Measurements from ENCODE around the gene GLMP. TPM values are rescaled to one million over a fixed set of nuclear protein-coding genes. Genes with fewer than 3 reads are reported as not detected.
A peak's percentile ranks its signal among the peaks of the same experiment; 100 is the strongest.

Gene GLMP
- total RNA-seq, 3 donors from 2014 or later = 33.0 to 50.1 (median 35.3) TPM

DNA sequence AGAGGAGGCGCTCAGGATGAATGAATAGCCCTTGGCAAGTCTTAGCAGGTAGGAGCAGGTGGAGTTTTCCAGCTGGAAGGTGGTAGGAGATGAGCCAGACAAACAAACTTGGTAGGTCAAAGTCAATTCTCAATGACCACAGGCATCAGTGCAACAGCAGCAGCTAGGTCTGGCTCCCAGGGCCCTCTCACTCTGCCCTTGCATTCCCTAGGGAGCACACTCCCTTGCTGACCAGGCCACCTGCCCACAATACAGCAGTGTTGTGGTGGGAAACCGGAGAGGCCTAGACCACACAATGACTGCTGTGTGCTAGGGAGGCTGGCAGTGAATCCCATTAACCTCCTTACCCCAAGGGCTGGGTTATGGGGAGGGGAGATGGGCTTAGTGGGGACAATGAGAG is 34.6 kb downstream of the GLMP start:
- peaks cover 31% of the 10 kb centered on the region for H3K36me3 ChIP-seq (ENCODE audit: low read depth)

DNA sequence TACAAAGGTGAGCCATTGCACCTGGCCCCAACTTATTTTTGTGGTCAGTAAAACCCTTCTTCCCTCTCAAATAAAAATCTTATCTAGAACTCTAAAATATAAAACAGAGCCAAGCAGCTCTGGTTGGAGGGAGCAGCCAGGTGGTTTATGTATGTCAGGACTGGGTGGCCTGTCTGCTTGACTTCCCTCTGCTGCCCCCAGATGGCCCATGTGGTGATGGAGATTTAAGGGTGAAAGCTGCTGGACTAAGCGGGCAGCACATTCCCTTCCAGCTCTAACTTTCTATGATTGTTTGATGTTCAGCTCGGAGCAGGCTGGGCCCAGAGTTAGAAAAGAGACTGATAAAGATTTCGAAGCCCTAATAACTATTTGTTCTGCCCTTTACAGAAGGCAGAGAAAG is 35.7 kb downstream of the GLMP start:
- no peaks in the 10 kb centered on the region for H3K4me1 ChIP-seq (ENCODE audit: low read depth)
- TF ChIP-seq, protein P1, sequence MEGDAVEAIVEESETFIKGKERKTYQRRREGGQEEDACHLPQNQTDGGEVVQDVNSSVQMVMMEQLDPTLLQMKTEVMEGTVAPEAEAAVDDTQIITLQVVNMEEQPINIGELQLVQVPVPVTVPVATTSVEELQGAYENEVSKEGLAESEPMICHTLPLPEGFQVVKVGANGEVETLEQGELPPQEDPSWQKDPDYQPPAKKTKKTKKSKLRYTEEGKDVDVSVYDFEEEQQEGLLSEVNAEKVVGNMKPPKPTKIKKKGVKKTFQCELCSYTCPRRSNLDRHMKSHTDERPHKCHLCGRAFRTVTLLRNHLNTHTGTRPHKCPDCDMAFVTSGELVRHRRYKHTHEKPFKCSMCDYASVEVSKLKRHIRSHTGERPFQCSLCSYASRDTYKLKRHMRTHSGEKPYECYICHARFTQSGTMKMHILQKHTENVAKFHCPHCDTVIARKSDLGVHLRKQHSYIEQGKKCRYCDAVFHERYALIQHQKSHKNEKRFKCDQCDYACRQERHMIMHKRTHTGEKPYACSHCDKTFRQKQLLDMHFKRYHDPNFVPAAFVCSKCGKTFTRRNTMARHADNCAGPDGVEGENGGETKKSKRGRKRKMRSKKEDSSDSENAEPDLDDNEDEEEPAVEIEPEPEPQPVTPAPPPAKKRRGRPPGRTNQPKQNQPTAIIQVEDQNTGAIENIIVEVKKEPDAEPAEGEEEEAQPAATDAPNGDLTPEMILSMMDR (IDR thresholded peaks at IDR 0.05) = no peak
- peaks cover 25% of the 10 kb centered on the region for H3K36me3 ChIP-seq (ENCODE audit: low read depth)
- peak in 1 of 3 donors; percentile 22 for DNase-seq
- no peak overlapping the region for H3K4me3 ChIP-seq
- no peaks in the 10 kb centered on the region for H3K9me3 ChIP-seq
- intact Hi-C loops (cut with DNase I, micrococcal nuclease) = no loop called here
- no peak for ATAC-seq

More for the DNA sequence above, 34.6 kb downstream of the GLMP start:
- Histone ChIP-seq H3K9me3 (no peaks in the 10 kb centered on the region), H3K4me3 (no peak overlapping the region), H3K4me1 (ENCODE audit: low read depth) (no peaks in the 10 kb centered on the region)
- DNase-seq (no peak), ATAC-seq (no peak)
- intact Hi-C loops (cut with DNase I, micrococcal nuclease) = no loop called here
- TF ChIP-seq, protein P1 (IDR thresholded peaks at IDR 0.05) = no peak

DNA sequence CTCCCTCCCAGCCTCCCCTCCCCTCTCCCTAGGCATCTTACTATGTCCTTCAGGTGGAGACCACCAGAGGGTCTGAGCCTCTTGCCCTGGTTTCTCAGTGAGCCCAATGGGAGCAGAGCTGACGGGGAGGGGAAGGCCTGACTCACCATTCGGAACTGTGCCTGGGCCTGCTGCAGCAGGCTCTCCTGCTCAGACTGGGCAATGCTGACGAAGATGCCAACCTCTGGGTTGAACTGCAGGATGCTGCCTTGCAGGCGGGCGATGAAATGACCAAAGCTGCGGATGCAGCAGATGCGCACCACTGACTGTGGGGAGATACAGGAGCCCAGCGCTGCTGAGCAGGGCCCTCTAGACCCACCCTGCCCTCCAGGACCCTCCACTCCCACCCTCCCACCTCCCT is 36.6 kb downstream of the GLMP start:
- H3K9me3 ChIP-seq = no peaks in the 10 kb centered on the region
- intact Hi-C loops (cut with DNase I, micrococcal nuclease) = no loop called here
- ATAC-seq (no peak), DNase-seq (no peak)
- TF ChIP-seq, protein P1 (IDR thresholded peaks at IDR 0.05) = no peak
- H3K4me1 ChIP-seq (ENCODE audit: low read depth) = no peaks in the 10 kb centered on the region
- peaks cover 25% of the 10 kb centered on the region for H3K36me3 ChIP-seq (ENCODE audit: low read depth)
- no peak overlapping the region for H3K4me3 ChIP-seq

DNA sequence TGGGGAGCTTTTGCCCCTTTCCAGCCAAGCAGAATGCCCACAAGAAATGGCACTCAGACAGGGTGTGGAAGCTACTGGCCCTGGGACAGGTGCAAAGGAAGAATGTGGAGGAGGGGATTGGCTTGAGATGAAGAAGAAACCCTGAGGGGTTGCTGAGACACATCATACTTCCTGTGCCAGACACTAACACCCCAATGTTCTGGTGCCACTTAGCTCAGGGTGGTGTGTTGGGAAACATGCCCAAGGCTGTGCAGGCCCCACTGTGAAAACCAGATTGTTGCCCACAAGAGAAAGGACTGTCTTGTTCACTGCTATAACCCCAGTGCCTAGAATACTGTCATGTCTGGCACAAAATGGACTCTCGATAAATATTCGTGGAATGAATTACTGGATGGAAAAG is 37.8 kb downstream of the GLMP start:
- Histone ChIP-seq H3K9me3 (no peaks in the 10 kb centered on the region), H3K4me3 (no peak overlapping the region), H3K4me1 (ENCODE audit: low read depth) (no peaks in the 10 kb centered on the region), H3K36me3 (ENCODE audit: low read depth) (peaks cover 23% of the 10 kb centered on the region)
- TF ChIP-seq, protein P1 (IDR thresholded peaks at IDR 0.05) = no peak
- DNase-seq = no peak
- intact Hi-C loops (cut with DNase I, micrococcal nuclease) = no loop called here
- no peak for ATAC-seq

DNA sequence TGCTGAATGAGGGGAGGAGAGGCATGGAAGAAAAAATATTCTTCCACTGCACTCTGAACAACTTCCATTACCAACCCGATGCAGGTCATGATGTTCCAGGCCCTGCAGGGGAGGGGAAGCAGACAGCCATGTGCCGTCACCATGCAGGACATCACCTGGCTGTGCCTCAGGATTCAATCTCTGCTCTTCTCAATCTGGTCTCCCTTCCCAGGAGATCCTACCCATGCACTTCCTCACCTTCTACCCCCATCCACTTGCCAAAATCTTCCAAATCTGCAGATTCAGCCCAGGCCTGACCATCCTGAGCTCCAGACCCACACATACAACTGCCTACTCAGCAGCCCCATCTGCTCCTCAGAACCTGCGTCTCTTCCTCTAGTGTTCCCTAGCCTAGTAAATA is 41.8 kb downstream of the GLMP start:
- intact Hi-C loops (cut with DNase I, micrococcal nuclease) = no loop called here
- no peaks in the 10 kb centered on the region for H3K9me3 ChIP-seq
- ATAC-seq (no peak), DNase-seq (no peak)
- no peaks in the 10 kb centered on the region for H3K4me1 ChIP-seq (ENCODE audit: low read depth)
- TF ChIP-seq, protein P1 (IDR thresholded peaks at IDR 0.05) = no peak
- no peak overlapping the region for H3K4me3 ChIP-seq
- peaks cover 4% of the 10 kb centered on the region for H3K36me3 ChIP-seq (ENCODE audit: low read depth)

DNA sequence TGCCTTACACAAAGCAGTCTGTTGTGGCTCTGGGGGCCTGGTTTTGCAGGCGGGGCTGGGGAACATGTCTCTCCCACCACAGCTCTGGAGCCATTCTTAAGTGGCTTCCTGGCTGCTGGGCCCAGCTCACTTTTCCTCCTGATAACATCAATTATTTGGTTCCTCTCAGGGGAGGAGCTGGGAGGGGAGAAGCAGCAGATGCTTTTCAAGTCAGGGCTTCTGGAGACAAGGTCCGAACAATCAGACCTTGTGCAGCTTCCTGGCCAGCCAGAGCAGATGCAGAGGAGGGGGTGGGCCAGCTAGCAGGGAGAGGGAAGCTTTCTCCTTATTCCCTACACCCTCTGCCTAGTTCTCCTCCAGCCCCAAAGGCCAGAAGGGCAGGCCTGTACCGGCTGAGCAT is 44.0 kb downstream of the GLMP start:
- H3K4me1 ChIP-seq (ENCODE audit: low read depth) = peaks cover 6% of the 10 kb centered on the region
- DNase-seq = no peak
- H3K36me3 ChIP-seq (ENCODE audit: low read depth) = peaks cover 4% of the 10 kb centered on the region

More for the DNA sequence above, 44.0 kb downstream of the GLMP start:
- H3K9me3 ChIP-seq = no peaks in the 10 kb centered on the region
- intact Hi-C loops (cut with DNase I, micrococcal nuclease) = no loop called here
- no peak for ATAC-seq
- no peak overlapping the region for H3K4me3 ChIP-seq
- TF ChIP-seq, protein P1 (IDR thresholded peaks at IDR 0.05) = no peak

All from mucosa of descending colon (tissue), 3 donors.